ENCODE results near the gene PARP4.
"Not testable (repeated sequence)": the region's sequence is repeated elsewhere in the genome, so short reads cannot be mapped to it uniquely, and the experiment has no call there.

PARP4 gene

DNA sequence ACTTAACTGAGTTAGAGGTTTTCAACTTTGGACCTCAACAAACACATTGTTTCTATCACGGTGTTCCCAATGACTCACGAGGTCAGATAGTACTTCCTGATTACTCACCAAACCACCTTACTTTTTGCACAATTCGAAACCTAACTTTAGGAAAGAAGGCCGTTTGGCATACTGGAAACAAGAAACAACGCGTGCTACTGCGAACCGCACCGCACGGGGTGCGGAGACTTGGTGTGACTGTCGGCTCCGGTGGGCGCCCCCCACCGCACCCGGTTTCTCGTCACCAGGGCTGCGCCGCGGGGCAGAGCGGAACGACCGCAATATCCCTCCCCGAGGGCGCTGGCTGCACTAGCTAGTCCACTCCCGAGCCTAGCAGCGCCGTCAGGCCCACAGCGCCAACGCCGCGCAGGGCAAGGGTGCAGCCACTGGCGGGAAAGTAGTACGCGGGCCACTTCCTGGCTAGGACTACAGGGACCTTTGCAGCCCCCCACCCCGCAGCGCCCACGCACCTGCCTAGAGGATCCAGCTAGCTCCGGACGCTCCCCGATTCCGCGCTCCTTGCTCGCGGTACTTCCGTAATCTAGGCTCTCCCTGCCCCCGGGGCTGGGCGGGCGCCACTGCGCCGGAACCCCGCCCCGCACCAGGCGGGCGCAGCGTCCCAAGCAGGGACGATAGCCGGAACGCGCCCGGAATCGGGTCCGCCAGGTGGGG, at the start of gene PARP4:
PARP4 (minus strand) TSS at position 582 of the 711 bp plus-strand sequence. CDS start 9,002 bp downstream, outside the sequence.
- no peak for TF ChIP-seq JUND (IDR thresholded peaks at IDR 0.05; ENCODE audit: low read depth)
- in situ Hi-C loops (cut with HindIII; ENCODE audit: low pct_unique_long_range_greater_than_20kb, low sequenced_read_pairs) = no loop called here
- peak; percentile 44 to 64 for DNase-seq (ENCODE audit: low read depth in 1 of 2, low spot score in 1 of 2)

GRCh38 chr13:24560579-24561187, 48.1 kb upstream of the PARP4 start:
- DNase-seq (ENCODE audit: low read depth in 1 of 2, low spot score in 1 of 2); in situ Hi-C loops (cut with HindIII; ENCODE audit: low pct_unique_long_range_greater_than_20kb, low sequenced_read_pairs): not testable (repeated sequence)

DNA sequence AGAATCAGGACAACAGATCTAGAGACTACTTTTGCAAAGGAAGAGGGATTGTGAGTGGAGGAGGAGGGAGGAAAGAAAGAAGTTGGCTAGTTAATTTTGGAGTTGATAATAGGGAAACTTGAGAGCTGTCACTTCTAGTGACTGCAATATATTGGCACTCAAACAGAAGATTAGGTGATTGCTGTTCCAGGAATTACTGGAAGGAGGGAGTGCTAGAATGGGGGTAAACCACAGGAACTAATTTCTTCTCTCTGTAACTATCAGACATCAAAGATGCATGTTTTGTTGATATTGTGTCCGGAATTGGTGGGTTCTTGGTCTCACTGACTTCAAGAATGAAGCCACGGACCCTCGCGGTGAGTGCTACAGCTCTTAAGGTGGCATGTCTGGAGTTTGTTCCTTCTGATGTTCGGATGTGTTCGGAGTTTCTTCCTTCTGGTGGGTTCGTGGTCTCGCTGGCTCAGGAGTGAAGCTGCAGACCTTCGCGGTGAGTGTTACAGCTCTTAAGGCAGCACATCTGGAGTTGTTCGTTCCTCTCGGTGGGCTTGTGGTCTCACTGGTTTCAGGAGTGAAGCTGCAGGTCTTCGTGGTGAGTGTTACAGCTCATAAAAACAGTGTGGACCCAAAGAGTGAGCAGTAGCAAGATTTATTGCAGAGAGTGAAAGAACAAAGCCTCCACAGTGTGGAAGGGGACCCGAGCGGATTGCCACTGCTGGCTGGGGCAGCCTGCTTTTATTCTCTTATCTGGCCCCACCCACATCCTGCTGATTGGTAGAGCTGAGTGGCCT, 47.0 kb upstream of the PARP4 start:
- in situ Hi-C loops (cut with HindIII; ENCODE audit: low pct_unique_long_range_greater_than_20kb, low sequenced_read_pairs) = not testable (repeated sequence)

DNA sequence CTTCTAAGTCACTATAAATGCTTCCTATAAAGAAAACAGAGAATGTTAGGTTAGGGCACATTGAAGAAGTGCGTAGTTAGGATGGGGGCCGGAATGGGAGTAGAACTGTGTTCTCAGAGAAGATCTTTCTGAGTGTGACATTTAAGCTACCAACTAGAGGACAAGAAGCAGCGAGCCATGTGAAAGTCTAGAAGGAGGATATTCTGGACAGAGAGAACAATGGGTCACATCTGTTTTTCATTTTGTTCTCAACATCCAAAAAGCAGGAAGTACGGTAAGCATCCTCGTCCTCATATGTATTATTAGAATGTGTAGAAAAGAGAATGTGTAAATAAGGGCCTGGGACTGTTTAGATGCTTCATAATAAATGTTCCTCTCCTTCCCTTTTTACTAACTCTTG, 44.5 kb upstream of the PARP4 start:
- in situ Hi-C loops (cut with HindIII; ENCODE audit: low pct_unique_long_range_greater_than_20kb, low sequenced_read_pairs) = no loop called here
- no peak for TF ChIP-seq JUND (IDR thresholded peaks at IDR 0.05; ENCODE audit: low read depth)
- DNase-seq (ENCODE audit: low read depth in 1 of 2, low spot score in 1 of 2) = no peak

More for the DNA sequence above, 47.0 kb upstream of the PARP4 start:
- DNase-seq (ENCODE audit: low read depth in 1 of 2, low spot score in 1 of 2) = not testable (repeated sequence)

DNA sequence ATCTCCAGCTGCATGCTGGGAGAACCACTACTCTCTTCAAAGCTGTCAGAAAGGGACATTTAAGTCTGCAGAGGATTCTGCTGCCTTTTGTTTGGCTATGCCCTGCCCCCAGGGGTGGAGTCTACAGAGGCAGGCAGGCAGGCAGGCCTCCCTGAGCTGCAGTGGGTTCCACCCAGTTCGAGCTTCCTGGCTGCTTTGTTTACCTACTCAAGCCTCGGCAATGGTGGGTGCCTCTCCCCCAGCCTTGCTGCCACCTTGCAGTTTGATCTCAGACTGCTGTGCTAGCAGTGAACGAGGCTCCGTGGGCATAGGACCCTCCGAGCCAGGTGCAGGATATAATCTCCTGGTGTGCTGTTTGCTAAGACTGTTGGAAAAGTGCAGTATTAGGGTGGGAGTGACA, 41.3 kb upstream of the PARP4 start:
- DNase-seq (ENCODE audit: low read depth in 1 of 2, low spot score in 1 of 2); in situ Hi-C loops (cut with HindIII; ENCODE audit: low pct_unique_long_range_greater_than_20kb, low sequenced_read_pairs): not testable (repeated sequence)

GRCh38 chr13:24541476-24542352, 29.1 kb upstream of the PARP4 start:
- in situ Hi-C loops (cut with HindIII; ENCODE audit: low pct_unique_long_range_greater_than_20kb, low sequenced_read_pairs) = not testable (repeated sequence)
- DNase-seq (ENCODE audit: low read depth in 1 of 2, low spot score in 1 of 2) = peak in 1 of 2 experiments; percentile 9

DNA sequence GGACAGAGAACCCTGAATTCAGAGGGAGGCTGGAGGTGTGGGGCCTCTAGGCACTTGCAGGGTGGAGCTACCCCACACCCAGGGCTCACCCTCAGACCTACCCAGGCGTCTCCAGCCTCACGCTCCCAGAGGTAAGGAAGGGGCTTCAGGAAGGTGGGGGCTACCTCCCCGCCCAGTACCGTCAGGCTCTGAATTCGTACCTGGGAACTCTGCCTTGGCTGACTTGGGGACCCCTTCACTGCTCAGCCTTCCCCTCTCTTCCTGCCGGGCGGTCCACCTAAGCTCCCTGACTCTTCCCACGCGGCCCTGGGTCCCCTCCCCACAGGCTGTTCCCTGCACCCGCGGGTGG, 28.5 kb upstream of the PARP4 start:
- no peak for DNase-seq (ENCODE audit: low read depth in 1 of 2, low spot score in 1 of 2)
- TF ChIP-seq JUND (IDR thresholded peaks at IDR 0.05; ENCODE audit: low read depth) = no peak
- in situ Hi-C loops (cut with HindIII; ENCODE audit: low pct_unique_long_range_greater_than_20kb, low sequenced_read_pairs) = no loop called here

DNA sequence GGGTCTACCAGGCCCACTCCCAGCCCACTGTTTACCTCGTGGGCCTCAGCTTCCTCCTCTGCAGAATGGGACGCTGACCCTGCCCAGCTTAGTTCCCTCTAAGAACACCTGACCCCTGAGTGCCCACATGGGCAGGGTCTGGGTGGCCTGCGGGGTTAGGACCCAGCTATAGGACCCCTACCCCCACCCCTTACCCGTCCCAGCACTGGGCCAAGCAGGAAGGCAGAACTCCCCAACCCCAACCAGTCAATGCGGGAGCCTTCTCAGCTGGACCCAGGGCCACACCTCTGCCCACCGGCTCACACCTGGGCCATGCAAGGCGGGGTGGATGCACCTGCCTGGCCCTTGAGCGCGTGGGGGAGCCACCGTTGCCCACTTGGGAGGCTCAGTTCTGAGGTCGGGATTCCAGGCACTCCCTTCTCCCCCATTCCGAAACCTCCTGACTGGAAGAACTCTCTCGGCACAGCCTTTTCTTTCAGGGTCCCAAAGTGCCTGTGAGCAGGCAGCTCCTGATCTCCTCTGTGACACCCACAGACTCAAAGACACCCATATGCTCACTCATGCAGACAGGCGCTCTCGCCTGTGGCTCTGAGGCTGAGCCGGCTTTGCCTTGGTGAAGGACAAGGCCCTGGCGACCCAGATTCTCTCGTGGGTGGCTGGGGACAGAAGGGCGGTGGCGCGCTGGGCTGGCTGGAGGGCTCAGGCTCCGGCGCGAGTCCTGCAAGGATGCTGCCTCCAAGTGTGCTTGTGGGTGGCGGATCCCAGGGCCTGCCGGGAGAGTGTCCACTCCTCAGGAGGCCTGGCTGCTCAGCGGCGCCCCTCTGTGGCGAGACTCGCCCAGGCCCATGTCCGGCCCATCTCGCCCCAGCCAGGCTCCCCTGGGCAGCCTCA, 27.9 kb upstream of the PARP4 start:
- no peak for TF ChIP-seq JUND (IDR thresholded peaks at IDR 0.05; ENCODE audit: low read depth)
- DNase-seq (ENCODE audit: low read depth in 1 of 2, low spot score in 1 of 2) = peak in 1 of 2 experiments; percentile 3
- in situ Hi-C loops (cut with HindIII; ENCODE audit: low pct_unique_long_range_greater_than_20kb, low sequenced_read_pairs) = no loop called here

DNA sequence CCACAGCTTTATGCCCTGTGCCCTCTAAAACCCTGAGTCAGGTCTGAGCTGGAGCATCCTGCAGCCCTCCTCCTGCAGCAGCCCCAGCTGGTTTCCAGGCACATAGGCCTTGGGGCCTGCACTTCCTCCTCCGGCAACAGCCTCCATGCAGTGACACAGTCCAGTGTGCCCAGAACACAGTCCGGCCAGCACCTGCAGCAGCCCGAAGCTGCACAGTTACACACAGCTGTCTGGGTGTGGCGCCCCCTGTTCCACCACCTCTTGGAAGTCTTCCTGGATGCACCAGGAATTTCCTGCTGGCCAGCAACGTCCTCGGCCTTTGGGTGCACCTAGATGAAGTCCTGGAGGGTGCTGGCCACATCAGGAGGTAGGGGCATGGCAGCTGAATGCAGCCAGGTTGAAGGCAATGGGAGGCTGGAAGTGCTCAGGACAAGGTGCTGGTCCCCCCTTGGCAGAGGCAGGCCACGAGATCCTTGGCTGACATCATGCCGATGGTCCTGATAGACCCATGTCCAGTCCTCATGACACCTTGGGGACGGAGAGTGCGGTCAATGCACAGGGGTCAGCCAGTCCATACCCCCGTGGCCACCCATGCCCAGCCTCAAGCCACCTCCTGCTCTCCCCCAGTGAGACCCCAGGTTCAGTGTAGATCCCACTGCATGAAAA, 27.1 kb upstream of the PARP4 start:
- DNase-seq (ENCODE audit: low read depth in 1 of 2, low spot score in 1 of 2) = no peak
- in situ Hi-C loops (cut with HindIII; ENCODE audit: low pct_unique_long_range_greater_than_20kb, low sequenced_read_pairs) = no loop called here
- no peak for TF ChIP-seq JUND (IDR thresholded peaks at IDR 0.05; ENCODE audit: low read depth)

DNA sequence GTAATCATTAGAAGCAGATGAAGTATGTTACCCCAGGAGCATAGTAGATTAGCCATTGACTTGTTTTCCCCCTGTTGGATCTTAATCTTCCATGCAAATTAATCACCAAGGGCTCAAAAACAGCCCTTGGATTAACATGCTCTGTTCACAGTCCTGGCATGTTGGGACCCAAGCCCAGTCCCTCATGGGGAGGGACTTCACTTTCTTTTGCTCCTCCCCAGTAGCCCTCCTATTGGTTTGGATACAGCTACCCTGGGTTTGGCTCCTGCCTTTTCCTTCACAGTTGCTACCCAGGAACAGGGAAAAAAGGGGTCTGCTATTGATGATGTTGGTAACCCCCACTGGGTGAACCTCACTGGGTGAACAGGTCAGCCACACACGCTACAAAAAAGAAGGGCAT, 16.9 kb upstream of the PARP4 start:
- in situ Hi-C loops (cut with HindIII; ENCODE audit: low pct_unique_long_range_greater_than_20kb, low sequenced_read_pairs) = no loop called here
- TF ChIP-seq JUND (IDR thresholded peaks at IDR 0.05; ENCODE audit: low read depth) = no peak

GRCh38 chr13:24528816-24529398, 16.3 kb upstream of the PARP4 start:
- in situ Hi-C loops (cut with HindIII; ENCODE audit: low pct_unique_long_range_greater_than_20kb, low sequenced_read_pairs) = no loop called here
- TF ChIP-seq JUND (IDR thresholded peaks at IDR 0.05; ENCODE audit: low read depth) = no peak
- no peak for DNase-seq (ENCODE audit: low read depth in 1 of 2, low spot score in 1 of 2)

More for the DNA sequence above, 16.9 kb upstream of the PARP4 start:
- DNase-seq (ENCODE audit: low read depth in 1 of 2, low spot score in 1 of 2) = no peak
